ENCODE measurements around the gene LDLRAP1.

The LDLRAP1 gene

GRCh38 chr1:25610822-25611630 lies 67.6 kb downstream of the LDLRAP1 start:
- no peak for DNase-seq

- DNase-seq, result no peak
Measured at GRCh38 chr1:25611843-25612242, 68.4 kb downstream of the LDLRAP1 start.

GRCh38 chr1:25612421-25612820 lies 69.0 kb downstream of the LDLRAP1 start:
- no peak for DNase-seq

GRCh38 chr1:25613091-25613490 lies 69.7 kb downstream of the LDLRAP1 start:
- no peak for DNase-seq

GRCh38 chr1:25614501-25615171 lies 71.2 kb downstream of the LDLRAP1 start:
- no peak for DNase-seq

GRCh38 chr1:25615172-25615541 lies 71.8 kb downstream of the LDLRAP1 start:
- DNase-seq, result no peak

GRCh38 chr1:25615563-25616094 lies 72.2 kb downstream of the LDLRAP1 start:
- DNase-seq, result no peak

- DNase-seq, result peak; percentile 81
Measured at GRCh38 chr1:25616095-25616986, 72.9 kb downstream of the LDLRAP1 start, which contains the start of gene MAN1C1. Gene MAN1C1, plus strand, starts transcription at chr1:25616791. Its CDS starts 1,007 bp downstream, at chr1:25617798.

- no peak for DNase-seq
Measured at GRCh38 chr1:25616987-25617624, 73.7 kb downstream of the LDLRAP1 start.

GRCh38 chr1:25617625-25618432 lies 74.4 kb downstream of the LDLRAP1 start:
- no peak for DNase-seq

- no peak for DNase-seq
Measured at GRCh38 chr1:25618433-25618808, 75.0 kb downstream of the LDLRAP1 start.
